Limb (tissue), 2 donors: Measurements from ENCODE around the gene GPR26.
"Not testable (repeated sequence)": the region's sequence is repeated elsewhere in the genome, so short reads cannot be mapped to it uniquely, and the experiment has no call there.

ENCODE experiments used
- DNase-seq, 2 donors: peaks; one replicate each; pipeline ENCODE4 v3.0.0-alpha.2; 2016; ENCODE audit errors: extremely low spot score in 2 of 2

Gene GPR26

DNA sequence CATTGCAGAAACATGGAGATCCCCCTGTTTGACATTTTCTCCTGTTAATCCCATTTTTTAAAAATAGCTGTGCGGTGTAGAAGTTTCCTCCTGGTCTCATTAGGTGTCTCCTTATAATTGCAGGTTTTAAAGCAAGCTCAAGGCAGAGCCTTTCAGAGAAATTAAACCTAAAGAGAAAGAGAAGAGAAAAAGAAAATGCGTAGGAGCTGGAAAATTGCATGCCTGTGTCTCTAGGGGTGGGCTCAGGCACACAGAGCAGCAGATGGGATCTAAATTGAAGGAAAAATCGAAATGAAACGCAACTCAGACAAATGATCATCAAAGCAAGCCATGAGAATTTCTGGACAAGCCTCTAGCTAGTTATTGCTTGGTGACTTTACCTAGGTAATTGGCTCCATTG lies 40.1 kb downstream of the GPR26 start:
- DNase-seq, result no peak

DNA sequence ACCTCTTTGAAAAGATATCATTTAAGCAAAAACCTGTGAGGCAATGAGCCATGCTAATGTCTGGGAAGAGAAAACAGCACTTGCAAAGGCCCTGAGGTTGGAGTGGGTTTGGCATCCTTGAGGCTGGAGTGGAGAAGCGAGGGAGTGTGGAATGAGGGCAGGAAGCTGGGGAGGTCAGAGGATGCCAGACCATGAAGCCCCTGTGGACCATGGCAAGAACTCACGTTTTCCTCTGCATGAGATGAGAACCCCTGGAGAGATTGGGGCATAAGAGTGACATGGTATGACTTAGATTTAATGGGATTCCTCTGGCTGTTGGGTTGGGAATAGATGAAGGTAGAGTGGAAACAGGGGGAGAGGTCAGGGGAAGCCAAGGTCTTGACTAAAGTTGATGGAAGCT lies 49.4 kb downstream of the GPR26 start:
- no peak for DNase-seq

DNA sequence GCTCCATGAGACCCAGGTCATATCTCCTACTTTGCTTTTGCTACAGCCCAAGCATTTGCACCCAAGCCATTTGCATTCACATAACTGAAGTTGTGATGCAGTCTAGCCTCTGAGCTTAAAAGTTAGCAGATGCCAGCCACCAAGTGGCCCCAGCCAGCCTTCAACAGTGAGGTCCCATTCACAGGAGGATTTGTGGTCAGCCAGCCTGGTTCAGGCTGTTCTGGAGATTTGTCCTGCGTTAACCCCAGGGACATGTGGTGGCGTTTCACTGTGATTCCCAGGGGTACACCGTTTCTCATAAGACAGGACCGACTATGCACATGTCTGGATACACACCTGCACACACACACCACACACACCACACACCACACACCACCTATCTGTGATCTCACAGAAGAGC lies 51.2 kb downstream of the GPR26 start:
- DNase-seq, result no peak

DNA sequence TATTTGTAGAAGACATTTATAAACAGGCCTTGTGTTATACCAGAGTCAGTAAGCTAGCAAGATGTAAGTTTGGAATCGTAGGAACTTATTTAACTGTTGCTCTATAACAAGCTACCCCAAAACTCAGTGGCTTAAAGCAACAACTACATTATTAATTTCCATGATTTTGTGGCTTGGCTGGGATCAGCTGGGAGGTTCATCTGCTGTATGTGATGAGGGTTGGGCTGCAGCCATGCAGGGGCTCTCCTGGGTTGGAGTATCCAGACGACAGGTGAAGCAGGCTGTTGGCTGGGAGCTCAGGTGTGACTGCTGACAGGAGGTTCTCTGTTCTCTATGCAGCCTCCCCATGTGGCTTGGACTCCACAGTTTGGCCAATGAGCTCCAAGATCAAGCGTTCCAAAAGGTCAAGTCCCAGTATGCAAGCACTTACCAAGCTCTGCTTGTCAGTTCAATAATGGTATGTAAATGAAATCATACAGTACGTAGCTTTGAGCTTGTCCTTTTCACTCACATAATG lies 52.4 kb downstream of the GPR26 start:
- no peak for DNase-seq

DNA sequence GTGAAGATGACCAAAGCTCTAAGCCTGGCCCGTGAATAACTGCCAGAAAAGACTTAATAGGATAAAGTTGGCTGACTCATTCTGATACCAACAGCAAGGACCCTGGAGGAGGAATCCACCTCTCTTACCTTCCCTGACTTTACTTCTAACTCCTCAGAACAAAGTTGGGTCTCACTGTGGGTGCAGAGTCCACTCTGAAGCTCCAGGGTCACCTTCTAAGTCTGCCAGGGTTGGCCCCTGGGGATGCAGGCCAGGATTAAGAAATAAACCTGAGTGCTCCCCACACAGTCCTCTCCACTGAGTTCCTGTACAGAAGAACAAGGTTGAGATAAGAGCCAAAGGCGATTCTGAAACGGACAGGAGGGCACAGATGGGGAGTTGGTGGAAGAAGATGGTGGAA lies 54.4 kb downstream of the GPR26 start:
- no peak for DNase-seq

DNA sequence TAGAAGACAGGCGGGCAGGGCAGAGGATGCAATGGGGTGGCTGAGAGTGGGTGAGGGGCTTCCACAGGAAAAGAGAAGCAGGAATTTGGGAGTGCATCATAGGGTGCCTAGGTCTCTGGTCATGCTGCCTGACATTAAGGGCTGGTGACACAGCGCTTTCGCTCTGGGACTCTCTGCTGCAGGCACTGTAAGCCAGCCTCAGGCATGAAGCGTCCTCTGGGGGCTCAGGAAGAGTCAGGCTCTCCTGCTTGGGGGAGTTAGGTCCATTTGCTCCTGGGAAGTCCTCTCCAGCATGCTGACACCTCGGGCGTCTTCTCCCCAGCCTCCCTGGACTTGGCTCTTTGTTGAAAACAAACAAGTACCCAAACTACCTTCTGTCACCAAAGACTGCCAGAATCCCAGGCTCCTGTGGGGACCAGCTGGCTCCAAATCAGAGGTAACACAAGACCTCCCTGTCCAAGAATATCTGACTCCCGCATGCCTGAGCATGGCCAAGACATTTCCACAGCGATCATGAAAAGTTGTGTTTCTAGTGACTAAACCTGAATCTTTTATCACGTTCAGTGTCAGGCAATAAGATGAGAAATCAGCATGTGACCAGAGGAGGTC lies 55.4 kb downstream of the GPR26 start:
- no peak for DNase-seq

DNA sequence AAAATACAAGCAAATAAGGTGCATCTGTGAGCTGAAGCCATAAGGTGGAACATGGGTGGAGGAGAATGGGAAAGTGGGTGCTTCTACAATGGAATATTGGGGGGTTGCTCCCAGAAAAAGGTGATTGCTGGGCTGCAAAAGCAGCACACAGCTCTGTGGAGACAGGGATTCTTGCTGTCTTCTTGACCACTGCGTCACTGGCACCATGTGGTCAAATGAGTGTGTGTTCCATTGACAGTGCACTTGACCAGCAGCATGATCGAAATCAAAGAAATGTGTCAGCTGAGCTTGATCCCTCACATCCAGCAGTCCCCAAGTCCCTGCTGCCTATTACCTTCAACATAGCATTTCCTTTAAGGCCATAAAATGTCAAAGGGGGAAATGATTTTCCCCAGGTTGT lies 56.2 kb downstream of the GPR26 start:
- no peak for DNase-seq

DNA sequence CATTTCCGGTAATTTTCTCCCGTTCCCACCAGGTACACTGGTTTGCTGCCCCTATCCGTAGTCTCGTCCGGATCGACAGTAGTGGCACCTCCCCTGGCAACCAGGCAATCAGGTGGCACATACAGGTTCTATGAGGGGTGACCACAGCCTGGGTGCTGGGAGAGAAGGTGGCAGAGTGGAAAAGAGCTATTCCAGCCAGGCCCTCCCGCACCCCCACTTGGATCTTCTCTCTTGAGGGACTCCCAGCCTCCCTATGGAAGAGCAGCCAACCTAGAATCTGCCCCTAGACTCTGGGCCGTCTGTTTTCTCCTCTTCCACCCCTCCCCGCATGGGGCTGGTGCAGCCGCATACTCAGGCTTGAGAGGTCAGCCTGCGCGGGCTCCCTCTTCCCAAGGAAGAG lies 58.6 kb downstream of the GPR26 start:
- no peak for DNase-seq

DNA sequence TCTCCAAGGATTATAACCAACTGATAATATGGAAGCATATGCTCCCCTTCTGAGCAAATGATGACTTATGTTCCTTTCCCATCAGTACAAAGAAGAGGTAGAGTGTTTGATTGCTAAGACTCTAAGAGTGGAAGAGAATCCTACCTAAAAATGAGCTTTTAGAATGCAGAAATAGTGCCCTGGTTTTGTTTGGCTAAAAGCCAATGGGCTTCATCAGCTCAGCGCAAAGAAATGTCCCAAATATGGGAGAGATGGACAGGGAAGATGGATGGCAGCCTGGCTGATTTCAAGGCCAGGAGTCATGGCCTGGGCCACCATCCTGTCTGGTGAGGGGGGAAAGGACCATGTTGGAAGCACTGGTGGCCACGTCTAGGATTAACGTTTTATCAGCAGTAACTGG lies 60.2 kb downstream of the GPR26 start:
- no peak for DNase-seq

DNA sequence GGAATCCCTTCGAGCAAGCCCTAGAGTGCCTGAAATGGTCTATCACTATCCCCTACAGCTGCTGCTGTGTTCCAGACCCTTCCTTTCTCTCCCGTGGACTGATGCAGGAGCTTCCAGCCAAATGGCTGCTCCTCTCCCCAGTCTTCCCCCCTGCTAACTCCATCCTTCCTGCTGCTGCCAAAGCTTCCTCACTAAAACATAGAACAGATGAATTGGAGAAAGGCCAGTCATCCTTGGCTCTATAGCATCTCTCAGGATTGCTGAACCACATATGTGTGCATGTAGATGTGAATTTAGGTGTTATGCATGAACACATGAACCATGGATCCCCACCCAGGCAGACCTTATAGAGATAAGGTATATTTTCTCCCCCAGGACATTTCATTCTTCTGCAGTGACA lies 60.7 kb downstream of the GPR26 start:
- peak in 1 of 2 donors; percentile 2 for DNase-seq

DNA sequence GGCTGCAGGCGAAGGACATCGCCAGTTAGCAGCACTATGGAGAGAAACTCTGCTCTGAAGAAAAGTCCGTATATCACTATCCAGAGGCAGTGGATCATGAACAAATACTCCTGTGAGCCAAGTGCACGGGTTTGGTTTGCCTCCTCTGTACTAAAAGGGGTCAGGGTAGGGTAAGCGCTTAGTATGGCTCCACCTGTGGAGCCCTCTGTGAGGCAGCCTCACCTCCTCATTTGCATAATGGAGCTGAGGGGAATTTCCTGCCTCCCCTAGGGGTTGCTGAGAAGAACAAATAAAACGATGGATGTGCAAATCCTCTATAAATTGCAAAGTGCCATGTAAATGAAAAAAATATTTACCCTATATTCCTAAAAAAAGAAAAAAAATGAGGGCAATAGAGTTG lies 63.4 kb downstream of the GPR26 start:
- DNase-seq, result no peak

DNA sequence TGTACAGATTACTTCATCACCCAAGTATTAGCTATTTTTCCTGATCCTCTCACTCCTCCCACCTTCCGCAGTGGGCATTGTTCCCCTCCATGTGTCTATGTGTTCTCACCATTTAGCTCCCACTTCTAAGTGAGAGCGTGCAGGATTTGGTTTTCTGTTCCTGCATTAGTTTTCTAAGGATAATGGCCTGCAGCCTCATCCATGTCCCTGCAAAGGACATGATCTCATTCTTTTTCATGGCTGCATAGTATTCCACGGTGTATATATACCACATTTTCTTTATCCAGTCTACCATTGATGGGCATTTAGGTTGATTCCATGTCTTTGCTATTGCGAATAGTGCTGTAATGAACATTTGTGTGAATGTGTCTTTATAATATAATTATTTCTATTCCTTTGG lies 70.8 kb downstream of the GPR26 start:
- DNase-seq, result not testable (repeated sequence)

DNA sequence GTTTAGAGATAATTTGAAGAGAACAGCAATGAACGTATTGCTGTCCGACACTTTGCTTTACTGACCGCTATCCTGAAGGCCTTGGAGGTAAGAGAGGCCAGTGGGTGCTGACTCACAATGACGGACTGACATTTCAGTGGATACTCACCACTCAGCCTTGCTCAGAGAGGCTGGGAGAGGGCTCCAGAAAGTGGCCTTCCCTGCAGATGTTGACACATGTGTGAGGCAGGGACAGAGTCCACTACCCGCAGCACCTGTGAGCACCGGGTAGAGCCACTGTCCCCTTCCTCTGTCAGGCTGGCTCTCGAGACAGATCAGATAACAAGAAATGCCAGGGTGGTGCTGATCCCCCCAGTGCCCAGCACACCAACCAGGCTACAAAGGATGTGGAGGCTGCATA lies 75.0 kb downstream of the GPR26 start:
- DNase-seq, result no peak

DNA sequence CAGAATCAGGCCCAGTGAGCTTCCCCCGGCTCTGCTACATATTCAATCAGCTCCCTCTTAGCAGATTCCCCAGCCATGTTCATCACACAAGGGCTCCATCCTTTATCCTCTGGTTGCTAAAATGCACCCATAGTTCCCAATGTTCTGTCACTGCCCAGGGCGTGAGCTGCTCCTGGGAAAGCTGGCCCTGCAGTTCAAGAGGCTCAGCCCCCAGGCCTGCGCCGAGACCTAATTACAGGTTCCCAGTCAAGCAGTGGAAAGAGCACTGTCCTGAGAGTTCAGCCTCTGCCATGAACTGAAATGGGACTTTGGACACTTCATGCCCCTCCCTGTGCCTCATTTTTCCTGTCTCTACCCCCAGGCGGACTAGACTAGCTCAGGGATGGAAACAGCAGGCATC lies 75.6 kb downstream of the GPR26 start:
- no peak for DNase-seq

DNA sequence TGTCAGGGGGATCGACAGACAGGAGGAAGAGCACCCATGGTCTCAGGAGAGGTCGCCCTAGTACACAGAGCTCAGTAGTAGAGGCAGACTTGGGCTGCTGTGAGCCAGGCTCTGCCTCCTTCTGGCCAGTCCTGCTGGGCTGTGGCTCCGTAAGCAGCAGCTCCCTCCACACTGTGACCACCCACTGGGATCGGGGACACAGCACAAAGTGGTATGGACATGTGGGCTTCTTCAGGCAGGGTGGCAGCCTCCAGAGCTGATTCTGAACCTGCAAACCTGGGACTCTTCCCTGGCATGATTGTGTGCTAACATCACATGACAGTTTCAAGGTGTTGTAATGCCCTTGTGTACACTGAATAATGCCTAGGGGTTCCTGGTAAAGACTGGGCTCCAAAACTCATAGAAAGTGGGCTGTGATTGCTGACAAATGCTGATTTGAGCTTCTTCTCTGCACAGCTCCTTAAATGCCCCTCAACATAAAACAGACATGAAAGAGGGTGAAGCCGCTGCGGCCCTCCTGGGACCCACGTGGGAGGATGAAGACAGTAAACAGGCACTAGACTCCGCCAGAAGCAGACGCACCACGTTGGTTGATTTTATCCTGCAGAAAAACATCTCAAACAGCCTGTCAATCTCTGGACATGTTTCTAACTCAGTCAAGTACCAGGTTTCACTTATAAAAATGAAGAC lies 76.7 kb downstream of the GPR26 start:
- no peak for DNase-seq

DNA sequence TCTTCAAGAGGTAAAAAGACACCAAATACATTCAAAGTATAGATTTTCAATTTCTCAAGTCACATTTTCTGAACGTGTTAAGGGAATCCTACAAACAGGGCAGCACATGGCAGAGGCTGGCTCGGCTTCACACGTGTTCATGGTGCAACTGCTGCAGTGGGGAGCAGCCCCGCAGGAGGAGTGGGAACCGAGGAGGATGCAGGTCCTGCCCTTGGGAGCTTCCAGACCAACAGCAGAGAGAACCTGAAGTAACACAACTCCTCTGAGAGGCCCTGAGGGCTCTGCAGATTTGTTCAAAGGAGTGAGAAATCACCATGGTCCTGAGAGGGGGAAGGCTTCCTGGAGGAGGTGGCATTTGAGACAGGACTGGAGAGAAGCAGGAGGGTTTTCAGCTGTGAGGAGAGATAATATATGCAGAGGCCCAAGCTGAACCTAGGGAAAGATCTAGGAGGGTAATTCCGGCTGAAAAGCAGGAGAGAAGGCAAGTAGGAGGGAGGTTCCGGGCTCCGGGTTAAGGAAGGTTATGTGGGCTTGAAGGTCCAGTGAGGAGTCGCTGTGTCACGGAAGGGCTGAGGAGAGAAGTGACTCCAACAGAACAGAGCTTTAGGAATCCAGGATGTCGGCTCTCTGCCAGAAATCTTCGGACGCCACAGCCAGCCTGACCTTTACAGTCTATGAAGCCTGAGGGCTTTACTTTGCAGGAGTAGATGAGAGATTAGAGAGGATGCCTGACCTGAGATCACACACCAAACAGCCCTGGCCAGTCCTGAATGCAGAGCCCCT lies 77.5 kb downstream of the GPR26 start:
- no peak for DNase-seq

DNA sequence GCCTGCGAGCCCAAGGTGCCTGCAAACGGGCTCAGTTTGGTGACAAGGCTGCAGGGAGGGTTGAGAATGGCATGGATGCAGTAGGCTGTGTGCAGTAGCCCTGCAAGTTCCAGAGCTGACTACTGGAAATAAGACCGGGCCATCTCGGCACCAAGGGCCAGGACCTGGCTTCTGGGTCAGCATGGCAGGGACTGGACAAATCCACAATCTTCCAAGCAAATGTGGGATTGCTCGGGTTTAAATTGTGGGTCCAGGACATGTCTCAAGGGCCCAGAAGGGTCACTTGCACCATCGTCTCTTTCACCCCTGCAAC lies 78.0 kb downstream of the GPR26 start:
- DNase-seq, result no peak
